ENCODE measurements around the gene OCSTAMP.

GRCh38 chr20:46592580-46593362, 42.3 kb upstream of the OCSTAMP start:
- no peak for TF ChIP-seq POLR2A (IDR thresholded peaks at IDR 0.05; ENCODE audit: low read depth)
- no peak for TF ChIP-seq CTCF (IDR thresholded peaks at IDR 0.05)
- no peak for TF ChIP-seq EP300 (IDR thresholded peaks at IDR 0.05)
- no peak for TF ChIP-seq POLR2AphosphoS5 (IDR thresholded peaks at IDR 0.05)

All from esophagus muscularis mucosa (tissue), 4 donors.